ENCODE data around the gene CDH2. TPM values are rescaled to one million over a fixed set of nuclear protein-coding genes. Genes with fewer than 3 reads are reported as not detected.
A peak's percentile ranks its signal among the peaks of the same experiment; 100 is the strongest.

The CDH2 gene
- total RNA-seq, 1 experiment from 2014 or later, result 14.6 TPM

DNA sequence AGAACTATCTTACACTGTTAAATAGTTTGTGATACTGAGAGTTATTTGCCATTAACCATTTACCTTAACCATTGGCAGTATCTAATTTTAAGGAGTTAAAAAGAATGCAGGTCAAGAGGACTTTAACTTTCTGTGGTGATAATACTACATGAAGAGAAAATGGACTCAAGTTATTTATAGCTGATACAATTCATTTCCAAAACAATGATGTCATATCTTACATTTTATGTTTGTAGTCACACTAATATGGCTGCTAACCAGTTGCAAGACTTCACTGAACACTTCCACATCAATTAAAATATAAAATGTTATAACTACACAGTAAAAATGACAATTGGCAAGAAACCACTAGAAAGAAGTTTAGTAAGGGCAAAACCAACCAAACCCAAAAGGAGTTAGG, 77.7 kb downstream of the CDH2 start:
- H3K4me1 Mint-ChIP-seq (ENCODE audit: insufficient read depth, unreplicated experiment), result no peaks in the 10 kb centered on the region
- ChIA-PET POLR2A (no interaction called here), CTCF (no interaction called here)
- intact Hi-C loops (cut with micrococcal nuclease), result no loop called here
- H3K4me3 Mint-ChIP-seq (ENCODE audit: unreplicated experiment), result no peak overlapping the region
- DNase-seq (ENCODE audit: unreplicated experiment), result no peak
- no peaks in the 10 kb centered on the region for H3K36me3 Mint-ChIP-seq (ENCODE audit: insufficient read depth, unreplicated experiment)
- TF ChIP-seq, protein P1, sequence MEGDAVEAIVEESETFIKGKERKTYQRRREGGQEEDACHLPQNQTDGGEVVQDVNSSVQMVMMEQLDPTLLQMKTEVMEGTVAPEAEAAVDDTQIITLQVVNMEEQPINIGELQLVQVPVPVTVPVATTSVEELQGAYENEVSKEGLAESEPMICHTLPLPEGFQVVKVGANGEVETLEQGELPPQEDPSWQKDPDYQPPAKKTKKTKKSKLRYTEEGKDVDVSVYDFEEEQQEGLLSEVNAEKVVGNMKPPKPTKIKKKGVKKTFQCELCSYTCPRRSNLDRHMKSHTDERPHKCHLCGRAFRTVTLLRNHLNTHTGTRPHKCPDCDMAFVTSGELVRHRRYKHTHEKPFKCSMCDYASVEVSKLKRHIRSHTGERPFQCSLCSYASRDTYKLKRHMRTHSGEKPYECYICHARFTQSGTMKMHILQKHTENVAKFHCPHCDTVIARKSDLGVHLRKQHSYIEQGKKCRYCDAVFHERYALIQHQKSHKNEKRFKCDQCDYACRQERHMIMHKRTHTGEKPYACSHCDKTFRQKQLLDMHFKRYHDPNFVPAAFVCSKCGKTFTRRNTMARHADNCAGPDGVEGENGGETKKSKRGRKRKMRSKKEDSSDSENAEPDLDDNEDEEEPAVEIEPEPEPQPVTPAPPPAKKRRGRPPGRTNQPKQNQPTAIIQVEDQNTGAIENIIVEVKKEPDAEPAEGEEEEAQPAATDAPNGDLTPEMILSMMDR (IDR thresholded peaks at IDR 0.05; ENCODE audit: unreplicated experiment), result no peak
- H3K27me3 Mint-ChIP-seq (ENCODE audit: insufficient read depth, unreplicated experiment), result no peaks in the 10 kb centered on the region
- H3K27ac Mint-ChIP-seq (ENCODE audit: low read depth, unreplicated experiment), result no peak overlapping the region
- BruUV-seq (replicated peaks), result no TSS peak
- no peaks in the 10 kb centered on the region for H3K9me3 Mint-ChIP-seq (ENCODE audit: unreplicated experiment)

DNA sequence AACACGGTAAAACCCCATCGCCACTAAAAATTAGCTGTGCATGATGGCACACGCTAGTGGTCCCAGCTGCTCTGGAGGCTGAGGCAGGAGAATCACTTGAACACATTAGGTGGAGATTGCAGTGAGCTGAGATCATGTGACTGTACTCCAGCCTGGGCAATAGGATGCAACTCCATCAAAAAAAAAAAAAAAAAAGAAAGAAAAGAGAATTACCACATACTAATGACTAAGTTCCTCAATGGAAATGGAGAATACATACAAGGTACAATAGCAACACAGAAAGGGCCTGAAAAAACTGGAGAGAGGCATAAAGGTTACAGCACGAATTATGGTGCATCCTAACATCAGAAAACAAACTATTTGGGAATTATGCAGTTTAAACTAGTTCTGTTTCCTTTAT, 81.3 kb downstream of the CDH2 start:
- no peaks in the 10 kb centered on the region for H3K27me3 Mint-ChIP-seq (ENCODE audit: insufficient read depth, unreplicated experiment)
- BruUV-seq (replicated peaks), result no TSS peak
- H3K4me3 Mint-ChIP-seq (ENCODE audit: unreplicated experiment), result no peak overlapping the region
- TF ChIP-seq, protein P1 (IDR thresholded peaks at IDR 0.05; ENCODE audit: unreplicated experiment), result no peak
- H3K27ac Mint-ChIP-seq (ENCODE audit: low read depth, unreplicated experiment), result no peak overlapping the region
- H3K9me3 Mint-ChIP-seq (ENCODE audit: unreplicated experiment), result no peaks in the 10 kb centered on the region
- no peak for DNase-seq (ENCODE audit: unreplicated experiment)
- ChIA-PET POLR2A (no interaction called here), CTCF (no interaction called here)
- H3K4me1 Mint-ChIP-seq (ENCODE audit: insufficient read depth, unreplicated experiment), result no peaks in the 10 kb centered on the region
- intact Hi-C loops (cut with micrococcal nuclease), result no loop called here
- H3K36me3 Mint-ChIP-seq (ENCODE audit: insufficient read depth, unreplicated experiment), result no peaks in the 10 kb centered on the region

DNA sequence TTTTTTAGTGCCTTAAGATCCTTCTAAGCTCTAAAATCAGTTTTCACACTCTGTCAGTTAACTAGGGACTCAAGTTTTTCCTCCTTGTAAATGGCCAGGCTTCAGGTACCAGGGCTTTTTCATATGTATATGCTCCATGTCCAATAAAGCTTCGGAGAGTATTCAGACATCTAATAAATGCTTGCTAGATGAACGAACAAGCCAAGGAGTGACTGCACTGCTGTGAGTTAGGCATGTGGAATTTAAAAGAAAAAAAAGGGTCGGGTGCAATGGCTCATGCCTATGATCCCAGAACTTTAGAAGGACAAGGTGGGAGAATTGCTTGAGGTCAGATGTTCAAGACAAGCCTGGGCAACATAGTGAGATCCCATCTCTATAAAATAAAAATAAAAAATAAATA, 81.9 kb downstream of the CDH2 start:
- CTCF ChIA-PET, result no interaction called here
- Mint-ChIP-seq H3K4me3 (ENCODE audit: unreplicated experiment) (no peak overlapping the region), H3K27ac (ENCODE audit: low read depth, unreplicated experiment) (no peak overlapping the region), H3K36me3 (ENCODE audit: insufficient read depth, unreplicated experiment) (no peaks in the 10 kb centered on the region), H3K27me3 (ENCODE audit: insufficient read depth, unreplicated experiment) (no peaks in the 10 kb centered on the region), H3K4me1 (ENCODE audit: insufficient read depth, unreplicated experiment) (no peaks in the 10 kb centered on the region), H3K9me3 (ENCODE audit: unreplicated experiment) (no peaks in the 10 kb centered on the region)
- no peak for DNase-seq (ENCODE audit: unreplicated experiment)
- POLR2A ChIA-PET, result no interaction called here
- BruUV-seq (replicated peaks), result no TSS peak
- intact Hi-C loops (cut with micrococcal nuclease), result no loop called here
- TF ChIP-seq, protein P1 (IDR thresholded peaks at IDR 0.05; ENCODE audit: unreplicated experiment), result no peak

- Mint-ChIP-seq H3K9me3 (ENCODE audit: unreplicated experiment) (no peaks in the 10 kb centered on the region), H3K36me3 (ENCODE audit: insufficient read depth, unreplicated experiment) (no peaks in the 10 kb centered on the region), H3K27me3 (ENCODE audit: insufficient read depth, unreplicated experiment) (no peaks in the 10 kb centered on the region), H3K4me1 (ENCODE audit: insufficient read depth, unreplicated experiment) (peaks cover 11% of the 10 kb centered on the region), H3K4me3 (ENCODE audit: unreplicated experiment) (no peak overlapping the region), H3K27ac (ENCODE audit: low read depth, unreplicated experiment) (peak overlapping the region; percentile 29)
- no TSS peak for BruUV-seq (replicated peaks)
- TF ChIP-seq, protein P1 (IDR thresholded peaks at IDR 0.05; ENCODE audit: unreplicated experiment), result no peak
- POLR2A ChIA-PET, result no interaction called here
- no peak for DNase-seq (ENCODE audit: unreplicated experiment)
- intact Hi-C loops (cut with micrococcal nuclease), result no loop called here
- CTCF ChIA-PET, result interaction anchor here (0.5 kb wide), 1 partner anchor 256 kb away, joined by 3 read pairs; no protein-coding TSS in a partner anchor
Observed at GRCh38 chr18:28091197-28091596, 85.7 kb downstream of the CDH2 start.

Measured in MCF 10A (cell line).